Esophagus mucosa (tissue), 1 donor: ENCODE data around the gene FAM24B. TPM values are rescaled to one million over a fixed set of nuclear protein-coding genes. Genes with fewer than 3 reads are reported as not detected.
A peak's percentile ranks its signal among the peaks of the same experiment; 100 is the strongest.
"Not testable (repeated sequence)": the region's sequence is repeated elsewhere in the genome, so short reads cannot be mapped to it uniquely, and the experiment has no call there.

ENCODE experiments used
- ATAC-seq: fragments of 200-7000 bp; cut with Tn5 transposase; one replicate; pipeline ENCODE4 v1.9.1; 2020
- total RNA-seq: library from RNA; stranded (reverse); gene quantifications from one replicate; pipeline ENCODE4 v1.2.4, GENCODE V29; 2023
- donor health status: DM: yes; HTN: yes; CAD: no.

The FAM24B gene
- total RNA-seq: 2.0 TPM

- peak; percentile 98 for ATAC-seq
Measured at GRCh38 chr10:122879339-122880273, at the start of gene FAM24B. TSS of gene FAM24B (minus strand) at chr10:122879581. CDS start at chr10:122850515, 29,066 bp downstream.

- no peak for ATAC-seq
Measured at GRCh38 chr10:122915700-122916099, 36.3 kb upstream of the FAM24B start.

GRCh38 chr10:122911889-122912484 lies 32.6 kb upstream of the FAM24B start:
- peak; percentile 83 for ATAC-seq

DNA sequence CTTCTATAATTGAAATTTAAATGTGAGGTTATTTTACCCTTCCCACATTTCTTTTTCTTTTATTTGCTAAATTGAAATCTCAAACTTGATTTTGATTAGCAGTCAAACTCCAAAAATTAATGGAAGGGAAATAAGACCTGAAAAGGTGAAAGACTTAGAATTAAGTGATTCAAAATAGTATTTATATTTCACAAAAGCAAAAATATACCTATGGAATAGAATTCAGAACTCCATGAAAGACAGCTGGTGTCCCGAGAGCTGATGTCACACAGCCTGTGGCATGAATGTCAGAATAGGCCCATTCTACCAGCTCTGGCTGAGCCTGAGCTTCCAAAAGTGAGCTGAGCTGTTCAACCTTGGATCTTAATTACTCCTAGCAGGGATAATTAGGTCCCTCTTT lies 30.9 kb upstream of the FAM24B start, which contains the start of gene FAM24A:
TSS of gene FAM24A (plus strand) at position 301 of the 400 bp plus-strand sequence. CDS start 1,025 bp downstream, outside the sequence.
- ATAC-seq: no peak

GRCh38 chr10:122903861-122904260 lies 24.5 kb upstream of the FAM24B start:
- ATAC-seq: not testable (repeated sequence)

DNA sequence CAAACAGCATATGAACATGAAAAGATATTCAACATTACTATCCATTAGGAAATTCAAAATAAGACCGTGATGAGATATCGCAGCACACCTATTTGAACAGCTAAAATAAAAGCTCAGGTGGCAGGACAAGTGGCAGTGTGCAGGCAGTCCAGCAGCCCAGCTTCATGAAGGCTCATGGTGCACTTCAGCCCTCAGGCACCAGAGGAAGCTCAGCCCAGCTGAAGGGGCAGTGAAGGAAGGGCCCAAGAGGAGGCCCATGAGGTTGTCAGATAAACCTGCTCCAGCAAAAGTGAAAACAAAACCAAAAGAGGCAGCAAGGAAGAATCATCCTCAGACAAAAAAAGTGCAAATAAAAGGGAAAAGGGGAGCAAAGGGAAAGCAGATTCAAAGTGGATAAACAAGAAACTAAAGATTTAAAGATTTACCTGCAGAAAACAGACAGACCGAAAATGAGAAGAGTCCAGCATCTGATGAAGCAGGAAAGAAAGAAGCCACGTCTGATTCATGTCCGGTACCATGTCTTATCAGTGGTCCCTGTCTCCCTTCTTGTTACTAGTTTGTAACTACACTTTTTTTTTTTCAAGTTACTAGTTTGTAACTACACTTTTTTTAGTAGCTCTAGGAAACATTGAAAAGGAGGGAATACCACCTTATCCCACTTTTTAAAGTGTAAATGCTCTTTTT lies 15.0 kb upstream of the FAM24B start:
- ATAC-seq: no peak

- ATAC-seq: no peak
Measured at GRCh38 chr10:122884166-122884565, 4.8 kb upstream of the FAM24B start.

GRCh38 chr10:122882766-122883165 lies 3.4 kb upstream of the FAM24B start:
- no peak for ATAC-seq

DNA sequence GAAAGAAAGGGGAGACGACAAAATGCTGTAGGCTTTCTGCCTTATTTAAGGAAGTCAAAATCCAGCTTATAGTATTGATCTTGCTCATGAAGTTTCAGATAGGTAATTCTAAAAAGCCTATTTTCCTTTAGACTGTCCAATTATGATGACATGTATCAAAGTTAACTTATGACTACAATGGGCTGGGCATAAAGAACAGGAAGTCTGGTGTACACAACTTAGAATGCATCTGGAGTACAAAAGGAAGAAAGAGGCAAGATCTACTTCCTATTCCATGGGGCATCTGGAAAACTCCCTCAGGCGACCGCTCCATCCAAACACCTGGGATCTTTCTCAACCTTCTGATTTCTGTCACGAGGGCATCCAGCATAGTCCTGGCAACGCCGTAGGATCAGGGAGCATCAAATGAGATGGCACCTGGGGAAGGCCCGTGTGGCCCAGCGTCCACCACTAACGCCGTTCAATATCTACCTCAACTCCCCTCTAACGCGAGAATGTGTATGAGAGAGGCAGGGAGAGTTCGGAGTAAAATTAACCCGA lies 512 bp downstream of the FAM24B start:
- ATAC-seq: peak; percentile 9

- ATAC-seq: no peak
Measured at GRCh38 chr10:122877264-122877663, 2.1 kb downstream of the FAM24B start.

DNA sequence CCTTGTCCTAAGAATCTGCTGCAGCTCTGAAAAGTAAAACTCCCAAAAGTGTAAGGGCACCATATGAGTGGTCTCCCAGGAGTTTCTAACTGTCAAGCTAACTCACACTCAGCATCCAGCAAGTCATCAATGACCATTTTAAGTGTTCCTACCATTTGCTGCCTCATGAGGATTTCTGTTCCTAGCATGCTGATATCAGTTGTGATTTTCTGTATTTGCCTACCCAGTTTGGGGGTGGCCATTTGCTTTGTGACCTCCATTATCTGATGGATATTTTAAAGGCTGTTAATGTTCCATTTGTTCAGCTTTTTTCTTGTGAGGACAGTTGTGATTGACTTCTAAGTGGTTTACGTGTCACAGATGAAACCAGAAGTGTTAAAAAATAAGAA lies 2.9 kb downstream of the FAM24B start:
- no peak for ATAC-seq

- no peak for ATAC-seq
Measured at GRCh38 chr10:122875843-122876466, 3.4 kb downstream of the FAM24B start.

DNA sequence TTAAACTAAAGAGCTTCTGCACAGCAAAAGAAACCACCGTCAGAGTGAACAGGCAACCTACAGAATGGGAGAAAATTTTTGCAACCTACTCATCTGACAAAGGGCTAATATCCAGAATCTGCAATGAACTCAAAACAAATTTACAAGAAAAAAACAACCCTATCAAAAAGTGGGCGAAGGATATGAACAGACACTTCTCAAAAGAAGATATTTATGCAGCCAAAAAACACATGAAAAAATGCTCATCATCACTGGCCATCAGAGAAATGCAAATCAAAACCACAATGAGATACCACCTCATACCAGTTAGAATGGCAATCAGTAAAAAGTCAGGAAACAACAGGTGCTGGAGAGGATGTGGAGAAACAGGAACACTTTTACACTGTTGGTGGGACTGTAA lies 7.4 kb downstream of the FAM24B start:
- ATAC-seq: not testable (repeated sequence)

- not testable (repeated sequence) for ATAC-seq
Measured at GRCh38 chr10:122868768-122869167, 10.6 kb downstream of the FAM24B start.

DNA sequence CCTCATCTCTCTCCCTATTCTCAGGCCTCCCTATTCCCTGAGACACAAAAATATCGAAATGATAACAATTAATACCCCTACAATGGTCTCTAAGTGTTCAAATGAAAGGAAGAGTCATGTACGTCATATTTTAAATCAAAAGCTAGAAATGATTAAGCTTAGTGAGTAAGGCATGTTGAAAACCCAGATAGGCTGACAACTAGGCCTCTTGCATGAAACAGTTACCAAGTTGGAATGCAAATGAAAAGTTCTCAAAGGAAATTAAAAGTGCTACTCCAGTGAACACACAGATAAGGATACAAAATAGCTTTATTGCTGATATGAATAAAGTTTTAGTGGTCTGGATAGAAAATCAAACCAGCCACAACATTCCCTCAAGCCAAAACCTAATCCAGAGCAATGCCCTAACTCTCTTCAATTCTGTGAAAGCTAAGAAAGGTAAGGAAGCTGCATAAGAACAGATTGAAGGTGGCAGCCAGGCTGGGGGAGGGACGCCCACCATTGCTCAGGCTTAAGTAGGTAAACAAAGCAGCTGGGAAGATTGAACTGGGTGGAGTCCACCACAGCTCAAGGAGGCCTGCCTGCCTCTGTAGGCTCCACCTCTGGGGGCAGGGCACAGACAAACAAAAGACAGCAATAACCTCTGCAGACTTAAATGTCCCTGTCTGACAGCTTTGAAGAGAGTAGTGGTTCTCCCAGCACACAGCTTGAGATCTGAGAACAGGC lies 12.5 kb downstream of the FAM24B start:
- not testable (repeated sequence) for ATAC-seq

- ATAC-seq: no peak
Measured at GRCh38 chr10:122864901-122865300, 14.5 kb downstream of the FAM24B start.

GRCh38 chr10:122864194-122864592 lies 15.2 kb downstream of the FAM24B start:
- ATAC-seq: no peak

- ATAC-seq: no peak
Measured at GRCh38 chr10:122863216-122864193, 15.9 kb downstream of the FAM24B start.

DNA sequence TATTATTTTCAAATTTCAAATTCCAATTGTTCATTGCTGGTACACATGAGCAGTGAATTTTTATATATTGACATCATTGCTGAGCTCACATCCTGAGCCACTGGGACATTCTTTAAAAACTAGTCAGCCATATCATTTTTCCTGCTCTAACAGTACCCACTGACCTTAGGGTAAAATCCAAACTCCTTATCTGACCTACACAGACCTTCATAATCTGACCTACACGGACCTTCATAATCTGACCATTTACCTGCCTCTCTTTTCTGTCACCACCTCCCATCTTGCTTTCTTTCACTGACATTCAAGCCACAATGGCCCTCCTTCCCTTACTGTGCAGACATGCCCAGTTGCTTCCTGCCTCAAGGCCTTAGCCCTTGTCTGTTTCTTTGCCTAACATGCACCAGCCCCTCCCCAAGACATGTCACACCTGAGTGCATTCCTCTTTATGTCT lies 17.6 kb downstream of the FAM24B start:
- no peak for ATAC-seq

DNA sequence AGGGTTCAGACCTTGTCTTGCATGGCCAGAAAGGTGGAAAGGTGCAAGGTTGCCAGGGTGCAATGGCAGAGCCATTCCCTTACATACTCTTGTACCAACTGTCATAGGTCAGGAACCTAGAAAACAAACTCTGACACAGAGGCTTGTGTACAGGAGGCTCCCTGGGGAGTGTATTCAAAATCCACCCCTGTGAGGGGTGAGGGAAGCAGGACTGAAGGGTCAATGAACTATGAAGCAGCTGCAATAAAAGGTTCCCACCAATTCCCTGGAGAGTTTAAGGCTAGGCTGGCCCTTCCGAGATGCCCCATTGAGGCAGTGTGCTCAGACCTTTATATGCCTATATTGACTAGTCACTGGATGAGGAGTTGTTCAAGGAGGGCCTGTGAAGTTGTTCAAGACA lies 19.9 kb downstream of the FAM24B start:
- no peak for ATAC-seq
